Measurements from ENCODE around the gene TRIM45.

Gene TRIM45

GRCh38 chr1:117092594-117092993 is 29.0 kb downstream of the TRIM45 start:
- no peak for TF ChIP-seq CTCF (IDR thresholded peaks at IDR 0.05)

GRCh38 chr1:117089996-117090395 is 31.6 kb downstream of the TRIM45 start:
- peaks cover 89% of the 10 kb centered on the region for H3K36me3 ChIP-seq
- TF ChIP-seq CTCF (IDR thresholded peaks at IDR 0.05), result no peak
- H3K9me3 ChIP-seq, result no peaks in the 10 kb centered on the region
- H3K27ac ChIP-seq, result no peak overlapping the region
- H3K4me1 ChIP-seq (ENCODE audit: control insufficient read depth in 1 of 2, insufficient read depth in 1 of 2, low read depth in 1 of 2, low read length in 1 of 2), result no peaks in the 10 kb centered on the region
- H3K4me3 ChIP-seq (ENCODE audit: low read depth in 1 of 2, low read length in 1 of 2), result no peak overlapping the region
- no peaks in the 10 kb centered on the region for H3K27me3 ChIP-seq

More at GRCh38 chr1:117092594-117092993, 29.0 kb downstream of the TRIM45 start:
- H3K36me3 ChIP-seq, result peaks cover 98% of the 10 kb centered on the region
- H3K27me3 ChIP-seq, result no peaks in the 10 kb centered on the region
- no peak overlapping the region for H3K27ac ChIP-seq
- H3K9me3 ChIP-seq, result no peaks in the 10 kb centered on the region
- H3K4me1 ChIP-seq (ENCODE audit: control insufficient read depth in 1 of 2, insufficient read depth in 1 of 2, low read depth in 1 of 2, low read length in 1 of 2), result no peaks in the 10 kb centered on the region
- no peak overlapping the region for H3K4me3 ChIP-seq (ENCODE audit: low read depth in 1 of 2, low read length in 1 of 2)

GRCh38 chr1:117087686-117088085 is 33.9 kb downstream of the TRIM45 start:
- no peak overlapping the region for H3K27ac ChIP-seq
- peaks cover 89% of the 10 kb centered on the region for H3K36me3 ChIP-seq
- H3K27me3 ChIP-seq, result no peaks in the 10 kb centered on the region
- no peaks in the 10 kb centered on the region for H3K4me1 ChIP-seq (ENCODE audit: control insufficient read depth in 1 of 2, insufficient read depth in 1 of 2, low read depth in 1 of 2, low read length in 1 of 2)
- TF ChIP-seq CTCF (IDR thresholded peaks at IDR 0.05), result no peak
- H3K9me3 ChIP-seq, result no peaks in the 10 kb centered on the region
- H3K4me3 ChIP-seq (ENCODE audit: low read depth in 1 of 2, low read length in 1 of 2), result no peak overlapping the region

- H3K27ac ChIP-seq, result no peak overlapping the region
- H3K36me3 ChIP-seq, result peaks cover 88% of the 10 kb centered on the region
- H3K9me3 ChIP-seq, result no peaks in the 10 kb centered on the region
- H3K4me3 ChIP-seq (ENCODE audit: low read depth in 1 of 2, low read length in 1 of 2), result no peak overlapping the region
- H3K4me1 ChIP-seq (ENCODE audit: control insufficient read depth in 1 of 2, insufficient read depth in 1 of 2, low read depth in 1 of 2, low read length in 1 of 2), result no peaks in the 10 kb centered on the region
- H3K27me3 ChIP-seq, result no peaks in the 10 kb centered on the region
- no peak for TF ChIP-seq CTCF (IDR thresholded peaks at IDR 0.05)
Observed at GRCh38 chr1:117084231-117084630, 37.3 kb downstream of the TRIM45 start.

GRCh38 chr1:117079737-117080136 is 41.8 kb downstream of the TRIM45 start:
- Histone ChIP-seq H3K36me3 (peaks cover 95% of the 10 kb centered on the region), H3K4me1 (ENCODE audit: control insufficient read depth in 1 of 2, insufficient read depth in 1 of 2, low read depth in 1 of 2, low read length in 1 of 2) (no peaks in the 10 kb centered on the region), H3K4me3 (ENCODE audit: low read depth in 1 of 2, low read length in 1 of 2) (no peak overlapping the region), H3K27me3 (no peaks in the 10 kb centered on the region), H3K27ac (no peak overlapping the region), H3K9me3 (no peaks in the 10 kb centered on the region)
- no peak for TF ChIP-seq CTCF (IDR thresholded peaks at IDR 0.05)

- no peak overlapping the region for H3K27ac ChIP-seq
- H3K4me1 ChIP-seq (ENCODE audit: control insufficient read depth in 1 of 2, insufficient read depth in 1 of 2, low read depth in 1 of 2, low read length in 1 of 2), result no peaks in the 10 kb centered on the region
- H3K27me3 ChIP-seq, result no peaks in the 10 kb centered on the region
- H3K4me3 ChIP-seq (ENCODE audit: low read depth in 1 of 2, low read length in 1 of 2), result no peak overlapping the region
- H3K36me3 ChIP-seq, result peaks cover 76% of the 10 kb centered on the region
- no peak for TF ChIP-seq CTCF (IDR thresholded peaks at IDR 0.05)
- no peaks in the 10 kb centered on the region for H3K9me3 ChIP-seq
Observed at GRCh38 chr1:117077267-117077666, 44.3 kb downstream of the TRIM45 start.
